Measurements from ENCODE around the gene RBM24.
"Not testable (repeated sequence)": the region's sequence is repeated elsewhere in the genome, so short reads cannot be mapped to it uniquely, and the experiment has no call there.

The RBM24 gene

DNA sequence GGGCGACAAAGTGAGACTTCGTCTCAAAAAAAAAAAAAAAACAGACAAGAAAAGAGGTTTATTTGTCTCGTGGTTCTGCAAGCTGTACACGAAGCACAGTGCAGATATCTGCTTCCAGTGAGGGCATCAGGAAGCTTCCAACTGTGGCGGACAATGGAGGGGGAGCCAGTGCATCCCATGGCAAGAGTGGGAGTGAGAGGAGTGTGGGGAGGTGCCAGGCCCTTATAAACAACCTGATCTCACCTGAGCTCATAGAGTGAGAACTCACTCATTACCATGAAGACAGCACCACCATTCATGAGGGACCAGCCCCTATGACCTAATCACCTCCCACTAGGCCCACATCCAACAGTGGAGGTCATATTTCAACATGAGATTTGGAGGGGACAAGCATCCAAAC is 19.5 kb downstream of the RBM24 start:
- DNase-seq (ENCODE audit: insufficient read length, low spot score) (no peak), FAIRE-seq (no peak)
- no peak for TF ChIP-seq POLR2A (IDR thresholded peaks at IDR 0.05; ENCODE audit: low read depth, low read length)

GRCh38 chr6:17303444-17303843 is 22.3 kb downstream of the RBM24 start:
- FAIRE-seq (no peak), DNase-seq (ENCODE audit: insufficient read length, low spot score) (no peak)
- no peak for TF ChIP-seq POLR2A (IDR thresholded peaks at IDR 0.05; ENCODE audit: low read depth, low read length)

DNA sequence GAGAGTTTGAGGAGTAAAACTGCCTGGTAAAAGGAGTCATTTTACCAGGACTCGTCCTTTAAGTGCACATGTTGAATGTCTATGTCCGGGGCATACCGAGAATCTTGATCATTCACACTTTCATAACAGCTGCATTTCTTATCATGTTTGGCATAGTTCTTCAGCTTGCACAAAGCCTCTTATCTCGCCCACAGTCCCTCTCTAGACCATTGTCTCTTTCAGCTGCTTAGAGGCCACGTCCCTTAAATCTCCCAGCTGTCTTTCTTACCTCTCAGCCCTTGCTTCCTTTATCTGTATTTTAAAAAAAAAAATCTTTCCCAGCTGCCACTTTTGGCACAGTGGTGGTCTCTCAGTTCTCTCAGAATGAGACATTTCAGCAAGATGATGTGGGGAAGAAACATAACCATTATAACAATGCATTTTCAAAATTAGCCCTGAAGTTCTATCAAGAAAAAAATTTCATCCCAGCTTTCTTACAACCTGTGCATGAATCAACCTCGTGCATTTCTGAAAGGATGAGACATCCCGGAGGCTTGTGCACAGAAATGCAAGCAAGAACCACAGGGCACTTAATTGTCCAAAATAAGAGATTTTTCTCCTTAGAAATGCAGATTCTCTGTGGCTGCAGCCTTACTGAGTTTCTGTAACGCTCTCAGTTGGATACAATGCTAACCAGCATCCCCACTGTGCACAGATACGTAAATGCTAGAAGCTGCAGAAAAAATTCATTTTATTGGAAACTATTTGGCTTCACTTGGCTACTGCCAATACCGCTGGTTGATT is 24.2 kb downstream of the RBM24 start:
- no peak for DNase-seq (ENCODE audit: insufficient read length, low spot score)
- no peak for FAIRE-seq
- TF ChIP-seq POLR2A (IDR thresholded peaks at IDR 0.05; ENCODE audit: low read depth, low read length) = no peak

DNA sequence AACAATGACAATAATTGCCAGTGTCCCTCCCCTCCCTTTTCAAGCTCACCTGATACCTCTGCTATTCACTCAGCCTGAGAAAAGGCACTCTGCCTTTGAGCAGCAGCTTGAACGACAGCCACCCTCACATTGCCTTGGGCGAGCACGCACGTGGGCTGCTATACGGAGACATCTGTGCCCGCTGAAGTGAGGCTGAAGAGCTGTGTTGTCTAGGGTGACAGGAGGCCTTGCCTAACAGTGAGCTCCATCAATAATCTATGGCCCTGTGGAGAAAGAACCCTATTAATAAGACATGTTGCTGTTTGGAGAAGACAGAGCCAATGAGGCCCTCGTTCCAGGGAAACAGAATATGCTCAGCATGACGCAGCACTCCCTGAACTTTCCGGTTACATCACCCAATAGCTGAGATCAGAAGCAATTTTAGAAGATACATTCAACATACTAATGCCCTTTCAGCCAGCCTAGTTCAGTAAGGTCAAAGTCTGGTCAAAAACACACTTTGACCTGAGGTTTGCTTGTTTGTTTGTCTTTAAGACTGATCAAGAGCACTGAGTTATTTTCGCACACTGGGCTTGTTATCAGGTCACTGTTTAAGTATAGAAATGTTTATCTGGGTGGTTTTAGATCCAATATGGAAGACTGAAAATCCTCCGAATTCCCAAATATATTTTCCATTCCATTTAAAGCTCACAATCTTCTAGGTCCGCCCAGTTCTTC is 30.6 kb downstream of the RBM24 start:
- DNase-seq (ENCODE audit: insufficient read length, low spot score) (no peak), FAIRE-seq (no peak)
- no peak for TF ChIP-seq POLR2A (IDR thresholded peaks at IDR 0.05; ENCODE audit: low read depth, low read length)

GRCh38 chr6:17313238-17313637 is 32.1 kb downstream of the RBM24 start:
- not testable (repeated sequence) for FAIRE-seq; DNase-seq (ENCODE audit: insufficient read length, low spot score)

GRCh38 chr6:17313971-17314370 is 32.8 kb downstream of the RBM24 start:
- no peak for DNase-seq (ENCODE audit: insufficient read length, low spot score)
- FAIRE-seq = no peak
- TF ChIP-seq POLR2A (IDR thresholded peaks at IDR 0.05; ENCODE audit: low read depth, low read length) = no peak

DNA sequence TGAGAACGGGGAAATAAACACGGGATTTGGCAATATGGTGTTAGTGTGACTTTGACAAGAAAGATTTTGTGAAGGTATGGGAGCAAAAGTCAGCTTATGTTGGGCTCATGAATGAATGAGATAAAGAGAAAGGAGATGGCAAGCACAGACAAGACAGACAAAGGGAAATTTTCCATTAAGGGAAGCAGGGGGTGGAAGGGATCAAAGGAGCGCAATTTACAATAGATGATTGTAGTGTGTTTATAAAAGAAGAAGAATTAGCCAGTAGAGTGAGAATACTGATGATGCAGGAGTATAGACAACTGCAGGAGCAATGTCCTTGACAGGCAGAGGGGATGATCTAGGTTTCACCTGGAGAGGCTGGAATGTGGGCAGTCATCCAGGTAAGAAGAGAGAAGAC is 34.1 kb downstream of the RBM24 start:
- FAIRE-seq (no peak), DNase-seq (ENCODE audit: insufficient read length, low spot score) (no peak)
- TF ChIP-seq POLR2A (IDR thresholded peaks at IDR 0.05; ENCODE audit: low read depth, low read length) = no peak

GRCh38 chr6:17318435-17319165 is 37.4 kb downstream of the RBM24 start:
- FAIRE-seq = no peak
- TF ChIP-seq POLR2A (IDR thresholded peaks at IDR 0.05; ENCODE audit: low read depth, low read length) = no peak
- DNase-seq (ENCODE audit: insufficient read length, low spot score) = no peak

DNA sequence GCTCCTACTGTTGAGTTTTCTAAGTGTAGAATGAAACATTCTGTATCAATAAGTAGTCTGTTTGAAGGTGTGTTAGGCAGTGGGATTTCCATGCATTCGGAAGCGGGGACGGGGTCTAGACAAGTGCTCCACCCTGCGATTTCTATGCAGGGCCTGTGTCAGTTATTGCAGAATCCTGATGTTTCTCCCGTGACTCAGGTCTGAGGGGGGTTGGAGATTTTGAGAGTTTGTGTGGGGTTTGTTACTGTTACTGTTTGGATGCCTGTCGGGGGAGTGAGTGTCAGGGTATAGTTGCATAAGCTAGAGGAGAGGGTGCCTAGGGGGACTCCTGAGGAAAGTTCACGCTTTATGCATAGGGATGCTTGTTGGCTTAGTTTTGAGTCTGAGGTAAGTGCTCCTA is 39.1 kb downstream of the RBM24 start:
- FAIRE-seq; DNase-seq (ENCODE audit: insufficient read length, low spot score): not testable (repeated sequence)

- no peak for TF ChIP-seq POLR2A (IDR thresholded peaks at IDR 0.05; ENCODE audit: low read depth, low read length)
- FAIRE-seq = no peak
- DNase-seq (ENCODE audit: insufficient read length, low spot score) = no peak
Measured at GRCh38 chr6:17331238-17331637, 50.1 kb downstream of the RBM24 start.

DNA sequence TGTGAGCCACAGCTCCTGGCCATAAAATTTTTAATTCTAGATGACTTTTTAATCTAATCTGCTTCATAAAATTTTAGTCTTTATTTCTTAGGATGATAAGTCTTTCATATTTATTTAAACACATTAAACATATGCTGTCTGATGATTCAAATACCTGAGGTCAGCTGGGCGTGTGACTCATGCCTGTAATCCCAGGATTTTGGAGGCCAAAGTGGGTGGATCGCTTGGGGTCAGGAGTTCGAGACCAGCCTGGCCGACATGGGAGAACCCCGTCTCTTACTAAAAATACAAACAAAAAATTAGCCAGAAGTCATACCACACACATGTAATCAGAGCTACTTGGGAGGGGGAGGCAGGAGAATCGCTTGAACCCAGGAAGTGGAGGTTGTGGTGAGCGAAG is 53.1 kb downstream of the RBM24 start:
- DNase-seq (ENCODE audit: insufficient read length, low spot score) (peak; percentile 18), FAIRE-seq (no peak)
- no peak for TF ChIP-seq POLR2A (IDR thresholded peaks at IDR 0.05; ENCODE audit: low read depth, low read length)

DNA sequence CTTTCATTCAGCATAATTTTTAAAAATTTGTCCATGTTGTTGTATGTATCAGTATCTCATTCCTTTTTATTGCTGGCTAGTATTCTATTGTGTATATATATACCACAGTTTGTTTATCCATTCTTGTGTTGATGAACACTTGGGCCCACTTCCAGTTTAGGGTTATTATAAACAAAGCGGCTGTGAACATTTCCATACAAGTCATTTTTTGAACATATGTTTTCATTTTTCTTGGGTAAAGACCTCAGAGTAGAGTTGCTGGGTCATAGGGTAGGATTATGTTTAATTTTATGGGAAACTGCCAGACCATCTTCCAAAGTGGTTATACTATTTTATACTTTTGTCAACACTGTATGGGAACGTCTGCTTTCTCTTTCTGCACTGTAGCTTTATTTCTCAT is 55.3 kb downstream of the RBM24 start:
- no peak for FAIRE-seq
- TF ChIP-seq POLR2A (IDR thresholded peaks at IDR 0.05; ENCODE audit: low read depth, low read length) = no peak

GRCh38 chr6:17339308-17339670 is 58.1 kb downstream of the RBM24 start:
- TF ChIP-seq POLR2A (IDR thresholded peaks at IDR 0.05; ENCODE audit: low read depth, low read length) = no peak
- no peak for FAIRE-seq
- DNase-seq (ENCODE audit: insufficient read length, low spot score) = no peak

More for the DNA sequence above, 55.3 kb downstream of the RBM24 start:
- DNase-seq (ENCODE audit: insufficient read length, low spot score) = no peak

GRCh38 chr6:17341117-17341805 is 60.1 kb downstream of the RBM24 start:
- FAIRE-seq (no peak), DNase-seq (ENCODE audit: insufficient read length, low spot score) (no peak)
- TF ChIP-seq POLR2A (IDR thresholded peaks at IDR 0.05; ENCODE audit: low read depth, low read length) = no peak

Data from H54 (cell line).